Measurements from ENCODE around the gene NEU1. TPM values are rescaled to one million over a fixed set of nuclear protein-coding genes. Genes with fewer than 3 reads are reported as not detected.

Gene NEU1
- total RNA-seq, 6 donors from 2014 or later, result 28.3 to 90.3 (median 64.6) TPM

- Histone ChIP-seq H3K36me3 (peaks cover 35 to 92% (median 83%) of the 10 kb centered on the region in 4 donors), H3K27ac (no peak overlapping the region), H3K4me3 (no peak overlapping the region), H3K27me3 (no peaks in the 10 kb centered on the region), H3K4me1 (peaks cover 0 to 7% (median under 1%) of the 10 kb centered on the region in 4 donors), H3K9me3 (no peaks in the 10 kb centered on the region)
- no peak for DNase-seq
- ATAC-seq (ENCODE audit: low FRiP score in 2 of 2), result no peak
- TF ChIP-seq POLR2AphosphoS5 (IDR thresholded peaks at IDR 0.05) (no peak), CTCF (IDR thresholded peaks at IDR 0.05) (no peak), EP300 (IDR thresholded peaks at IDR 0.05) (no peak), POLR2A (IDR thresholded peaks at IDR 0.05) (no peak)
- 83 to 93% methylated on average over 11 to 12 of the region's 12 CpGs for WGBS, 2 donors
Measured at GRCh38 chr6:31883676-31884075, 21.1 kb upstream of the NEU1 start.

DNA sequence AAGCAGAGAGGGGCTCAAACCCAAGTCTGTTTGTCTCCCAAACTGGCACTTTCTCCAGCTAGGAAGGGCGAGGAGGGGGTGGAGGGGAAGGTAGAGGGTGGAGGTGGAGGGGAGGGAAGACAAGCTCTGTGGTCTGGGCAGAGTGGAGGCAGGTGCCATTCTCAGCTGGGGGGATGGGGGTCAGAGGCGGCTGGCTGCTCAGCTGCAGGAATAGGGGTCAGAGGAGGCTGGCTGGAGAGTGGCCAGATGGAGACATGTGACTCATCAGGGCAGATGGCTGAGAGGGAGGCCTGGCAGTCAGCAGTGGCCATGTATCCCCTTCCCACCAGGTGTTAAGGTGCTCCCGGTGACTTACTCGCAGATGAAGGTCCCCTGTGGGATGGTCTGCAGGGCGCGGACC, 19.7 kb upstream of the NEU1 start:
- DNase-seq, result no peak
- WGBS, 2 donors, result 92 to 98% methylated on average over 6 of the region's 6 CpGs
- peaks cover 29 to 79% (median 70%) of the 10 kb centered on the region in 4 donors for H3K36me3 ChIP-seq

DNA sequence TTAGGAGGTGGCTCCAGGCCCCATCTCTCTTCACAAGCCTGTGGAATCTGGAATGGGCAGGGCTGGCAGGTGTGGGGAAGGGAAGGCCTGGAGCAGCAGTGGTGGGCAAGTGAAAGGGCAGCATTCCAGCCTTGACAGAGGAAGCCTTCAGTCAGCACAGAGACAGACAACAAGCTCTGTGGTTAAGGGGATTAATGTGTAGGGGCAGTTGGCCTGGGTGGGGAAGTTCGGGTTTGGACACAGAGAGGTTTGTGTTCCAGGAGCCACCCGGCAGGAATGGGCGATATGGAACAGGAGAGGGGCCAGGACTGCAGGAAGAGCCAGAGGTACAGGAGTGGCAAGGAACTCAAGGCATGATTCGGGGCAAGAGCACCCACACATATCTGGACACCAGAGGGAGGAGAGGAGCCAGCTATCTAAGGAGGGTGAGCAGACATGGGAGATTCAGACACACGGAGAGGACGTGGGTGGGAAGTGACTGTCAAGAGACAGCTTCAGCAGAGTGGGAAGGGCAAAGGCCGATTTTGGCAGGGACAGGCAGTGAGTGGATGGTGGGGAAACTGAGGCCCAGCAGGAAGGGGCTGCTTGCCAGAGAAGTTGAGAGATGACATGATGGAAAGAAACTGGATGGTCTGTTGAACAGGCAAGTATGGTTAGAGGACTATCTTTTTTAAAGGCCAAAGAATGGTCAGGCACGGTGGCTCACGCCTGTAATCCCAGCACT, 18.7 kb upstream of the NEU1 start:
- Histone ChIP-seq H3K4me3 (no peak overlapping the region), H3K36me3 (peaks cover 18 to 68% (median 60%) of the 10 kb centered on the region in 4 donors), H3K9me3 (no peaks in the 10 kb centered on the region), H3K27ac (no peak overlapping the region), H3K27me3 (no peaks in the 10 kb centered on the region), H3K4me1 (peaks cover 0 to 15% (median 10%) of the 10 kb centered on the region in 4 donors)
- DNase-seq (no peak), ATAC-seq (ENCODE audit: low FRiP score in 2 of 2) (no peak)
- WGBS, 2 donors, result 86 to 91% methylated on average over 9 of the region's 9 CpGs
- TF ChIP-seq CTCF (IDR thresholded peaks at IDR 0.05) (no peak), POLR2AphosphoS5 (IDR thresholded peaks at IDR 0.05) (no peak), EP300 (IDR thresholded peaks at IDR 0.05) (no peak), POLR2A (IDR thresholded peaks at IDR 0.05) (no peak)

More for the DNA sequence above, 19.7 kb upstream of the NEU1 start:
- Histone ChIP-seq H3K27me3 (no peaks in the 10 kb centered on the region), H3K9me3 (no peaks in the 10 kb centered on the region), H3K27ac (no peak overlapping the region), H3K4me1 (peaks cover 0 to 9% (median 5%) of the 10 kb centered on the region in 4 donors), H3K4me3 (no peak overlapping the region)
- TF ChIP-seq POLR2A (IDR thresholded peaks at IDR 0.05), result no peak
- no peak for TF ChIP-seq POLR2AphosphoS5 (IDR thresholded peaks at IDR 0.05)
- TF ChIP-seq CTCF (IDR thresholded peaks at IDR 0.05), result no peak
- ATAC-seq (ENCODE audit: low FRiP score in 2 of 2), result no peak

DNA sequence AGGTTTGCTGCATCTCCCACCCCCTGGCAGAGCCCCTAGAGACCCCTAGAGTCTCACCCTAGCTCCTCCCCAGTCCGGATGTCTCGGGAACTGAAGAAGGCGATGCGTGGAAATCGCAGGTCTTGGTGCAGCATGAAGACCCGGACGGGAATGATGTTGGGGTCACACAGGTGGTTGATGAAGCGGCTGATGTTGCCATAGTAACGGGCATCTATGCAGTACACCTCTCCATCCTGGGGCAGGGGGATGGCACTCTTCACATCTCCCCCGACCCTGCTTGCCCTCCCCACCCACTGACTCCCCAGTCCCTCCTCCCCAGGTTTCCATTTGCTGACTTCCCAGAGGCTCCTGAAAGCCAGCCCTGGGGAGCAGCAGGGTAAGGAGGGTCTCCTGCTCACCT, 18.0 kb upstream of the NEU1 start:
- no peak overlapping the region for H3K27ac ChIP-seq
- 92 to 96% methylated on average over 8 to 10 of the region's 10 CpGs for WGBS, 2 donors
- no peak overlapping the region for H3K4me3 ChIP-seq
- no peaks in the 10 kb centered on the region for H3K9me3 ChIP-seq
- peaks cover 17 to 62% (median 56%) of the 10 kb centered on the region in 4 donors for H3K36me3 ChIP-seq
- DNase-seq, result no peak
- no peak for ATAC-seq (ENCODE audit: low FRiP score in 2 of 2)
- TF ChIP-seq POLR2AphosphoS5 (IDR thresholded peaks at IDR 0.05), result no peak
- no peak for TF ChIP-seq CTCF (IDR thresholded peaks at IDR 0.05)
- TF ChIP-seq EP300 (IDR thresholded peaks at IDR 0.05), result no peak
- no peak for TF ChIP-seq POLR2A (IDR thresholded peaks at IDR 0.05)
- H3K27me3 ChIP-seq, result no peaks in the 10 kb centered on the region
- peaks cover 0 to 15% (median 10%) of the 10 kb centered on the region in 4 donors for H3K4me1 ChIP-seq

DNA sequence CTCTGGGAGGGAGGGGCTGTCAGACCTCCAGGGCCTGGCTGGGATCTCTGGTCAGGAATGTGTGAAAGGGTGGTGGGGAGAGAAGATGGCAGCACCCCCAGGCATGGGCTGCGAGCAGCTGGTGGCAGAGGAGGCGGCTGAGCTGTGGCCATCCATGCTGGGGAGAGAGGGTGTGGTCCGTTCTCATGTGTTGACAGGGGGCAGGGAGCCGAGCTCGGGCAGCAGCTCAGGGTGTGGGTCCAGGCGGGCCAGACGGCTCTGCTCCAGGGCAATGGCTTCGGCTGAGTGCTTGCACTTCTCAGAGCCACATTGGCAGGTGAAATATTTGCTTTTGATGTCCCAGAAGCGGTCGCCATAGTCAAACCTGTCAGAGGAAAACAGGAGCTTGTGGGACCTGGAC, 17.3 kb upstream of the NEU1 start:
- no peak for TF ChIP-seq POLR2AphosphoS5 (IDR thresholded peaks at IDR 0.05)
- no peak for TF ChIP-seq POLR2A (IDR thresholded peaks at IDR 0.05)
- TF ChIP-seq EP300 (IDR thresholded peaks at IDR 0.05), result no peak
- no peak for TF ChIP-seq CTCF (IDR thresholded peaks at IDR 0.05)
- Histone ChIP-seq H3K27ac (peak overlapping the region in 1 of 4 donors; percentile 78), H3K36me3 (peaks cover 17 to 55% (median 52%) of the 10 kb centered on the region in 4 donors), H3K27me3 (no peaks in the 10 kb centered on the region), H3K4me1 (peaks cover 0 to 15% (median 10%) of the 10 kb centered on the region in 4 donors), H3K4me3 (no peak overlapping the region), H3K9me3 (no peaks in the 10 kb centered on the region)
- WGBS, 2 donors, result 79 to 80% methylated on average over 3 to 10 of the region's 10 CpGs
- DNase-seq (no peak), ATAC-seq (ENCODE audit: low FRiP score in 2 of 2) (no peak)
